GM12878 (cell line): Measurements from ENCODE around the gene ENPP6. TPM values are rescaled to one million over a fixed set of nuclear protein-coding genes. Genes with fewer than 3 reads are reported as not detected.

Source experiments
- ATAC-seq: fragments of 200-7000 bp; cut with Tn5 transposase; 3 replicates; pipeline ENCODE4 v1.9.1; 2020; ENCODE audit warnings: mild to moderate bottlenecking, moderate library complexity
- BruUV-seq: library from RNA; stranded (reverse); fragments of 400-500 nt; replicated peaks from 2 replicates; lab custom pipeline; 2021; lab: Mats Ljungman, UMichigan
- CTCF ChIA-PET: fragments of 300-600 bp; sonication (Branson Sonifier 250); formaldehyde crosslinking; extraction: SDS; loops from one replicate; lab custom pipeline; 2021; ENCODE audit warnings: inconsistent platforms; lab: Yijun Ruan, JAX
- POLR2A ChIA-PET: fragments of 350-600 bp; formaldehyde crosslinking; extraction: SDS; loops from one replicate; lab custom pipeline; 2021; ENCODE audit warnings: inconsistent platforms; lab: Charles Lee
- RAD21 ChIA-PET: fragments of 300-600 bp; sonication (Branson Sonifier 250); formaldehyde crosslinking; loops from one replicate; lab custom pipeline; 2023; ENCODE audit warnings: antibody characterized with exemption; ENCODE audit not compliant: unreplicated experiment; lab: Charles Lee
- SMC1A ChIA-PET: fragments of 300-600 bp; sonication (Branson Sonifier 250); formaldehyde crosslinking; loops from one replicate; lab custom pipeline; 2023; ENCODE audit not compliant: unreplicated experiment, uncharacterized antibody; lab: Charles Lee
- DNase-seq: peaks from one replicate; pipeline ENCODE4 v3.0.0-alpha.2; 2011; ENCODE audit warnings: low read depth, low spot score
- FAIRE-seq: peaks from 3 replicates; lab custom pipeline; 2011; peaks lifted over from hg19 to GRCh38; lab: Jason Lieb, UNC
- H2AFZ ChIP-seq: 2 replicates; pipeline ENCODE4 v1.6.0; 2011; ENCODE audit warnings: low read depth, low read length, control low read depth; ENCODE audit not compliant: control insufficient read depth
- H3K27ac ChIP-seq: 2 replicates; pipeline ENCODE4 v1.5.1; 2011; ENCODE audit warnings: control low read depth; ENCODE audit not compliant: control insufficient read depth, insufficient read depth
- H3K27me3 ChIP-seq, 2 experiments: replicated peaks in 1 of 2; 2 replicates each; pipeline versions ENCODE4 v1.6.0 to v1.6.1; 2011; ENCODE audit warnings: low read length in 1 of 2; ENCODE audit not compliant: control insufficient read depth in 2 of 2, insufficient read depth in 2 of 2
- H3K36me3 ChIP-seq, 2 experiments: 2 replicates each; pipeline ENCODE4 v1.5.1; 2011; ENCODE audit warnings: low read length in 1 of 2; ENCODE audit not compliant: control insufficient read depth in 2 of 2, insufficient read depth in 2 of 2
- H3K4me1 ChIP-seq: 2 replicates; pipeline ENCODE4 v1.6.1; 2011; ENCODE audit warnings: mild to moderate bottlenecking, low read length, moderate library complexity, mixed read lengths; ENCODE audit not compliant: control insufficient read depth, insufficient read depth
- H3K4me2 ChIP-seq: 2 replicates; pipeline ENCODE4 v1.6.0; 2011; ENCODE audit warnings: control low read depth; ENCODE audit not compliant: control insufficient read depth, insufficient read depth
- H3K4me3 ChIP-seq: fragments of 200-600 bp; sonication (generic); 2 replicates; pipeline ENCODE4 v1.5.1; 2016
- H3K79me2 ChIP-seq: 2 replicates; pipeline ENCODE4 v1.6.0; 2011; ENCODE audit warnings: low read length; ENCODE audit not compliant: control insufficient read depth, insufficient read depth
- H3K9ac ChIP-seq: 2 replicates; pipeline ENCODE4 v1.8.0; 2011; ENCODE audit warnings: low read length, control low read depth, mixed read lengths; ENCODE audit not compliant: control insufficient read depth, insufficient read depth
- H3K9me3 ChIP-seq: replicated peaks from 3 replicates; pipeline ENCODE4 v1.5.1; 2011; ENCODE audit warnings: mild to moderate bottlenecking, low read length; ENCODE audit not compliant: control insufficient read depth, insufficient read depth
- H4K20me1 ChIP-seq: 2 replicates; pipeline ENCODE4 v1.6.0; 2011; ENCODE audit not compliant: control insufficient read depth, insufficient read depth
- CEBPB ChIP-seq, 2 experiments: fragments of 150-350 bp in 1 of 2; IDR thresholded peaks; 2 replicates each; pipeline ENCODE4 v1.6.1; 2012 to 2014; ENCODE audit warnings: low read depth in 2 of 2, low read length in 2 of 2, borderline replicate concordance in 1 of 2, inconsistent platforms in 1 of 2
- CHD4 ChIP-seq: fragments of 200-600 bp; sonication (generic); IDR thresholded peaks from 2 replicates; pipeline ENCODE4 v1.6.1; 2016; ENCODE audit warnings: mild to moderate bottlenecking
- HDAC6 ChIP-seq: fragments of 200-600 bp; sonication (generic); IDR thresholded peaks from one replicate; pipeline ENCODE4 v1.8.0; 2017; ENCODE audit warnings: antibody characterized with exemption; ENCODE audit not compliant: unreplicated experiment
- MLLT1 ChIP-seq: fragments of 450-650 bp; IDR thresholded peaks from 2 replicates; pipeline ENCODE4 v1.6.1; 2016; ENCODE audit warnings: mild to moderate bottlenecking
- NBN ChIP-seq: fragments of 450-650 bp; IDR thresholded peaks from 2 replicates; pipeline ENCODE4 v1.6.1; 2016
- NFYA ChIP-seq: IDR thresholded peaks from 2 replicates; pipeline ENCODE4 v1.6.1; 2011; ENCODE audit warnings: low read depth, mild to moderate bottlenecking, low read length, improper control_type of control experiment, borderline replicate concordance
- RAD21 ChIP-seq: IDR thresholded peaks from 2 replicates; pipeline ENCODE4 v1.6.1; 2011; ENCODE audit warnings: mild to moderate bottlenecking, low read depth, low read length, moderate library complexity; ENCODE audit not compliant: insufficient read depth
- RUNX3 ChIP-seq: IDR thresholded peaks from 2 replicates; pipeline ENCODE4 v1.6.1; 2012; ENCODE audit warnings: low read length, inconsistent platforms
- SMC3 ChIP-seq: IDR thresholded peaks from 2 replicates; pipeline ENCODE4 v1.6.1; 2011; ENCODE audit warnings: low read length, improper control_type of control experiment, borderline replicate concordance
- SUZ12 ChIP-seq: fragments of 200-600 bp; sonication (generic); IDR thresholded peaks from one replicate; pipeline ENCODE4 v1.6.1; 2018; ENCODE audit warnings: antibody characterized with exemption, mild to moderate bottlenecking; ENCODE audit not compliant: unreplicated experiment
- WRNIP1 ChIP-seq: IDR thresholded peaks from 2 replicates; pipeline ENCODE4 v1.6.1; 2011; ENCODE audit warnings: low read depth, low read length, improper control_type of control experiment, borderline replicate concordance
- YY1 ChIP-seq: IDR thresholded peaks from 2 replicates; pipeline ENCODE4 v1.6.1; 2011; ENCODE audit warnings: low read depth, mild to moderate bottlenecking, low read length
- whole genome bisulfite sequencing: methylation state at CpG from one replicate; pipeline ENCODE4 v1.1.6; 2016; ENCODE audit warnings: low lambda C conversion rate; ENCODE audit not compliant: insufficient replicate concordance, insufficient coverage; ENCODE audit errors: missing lambda C conversion rate; 5-methylcytosine and 5-hydroxymethylcytosine counted together
- in situ Hi-C: fragments of 300-500 bp; cut with MboI; formaldehyde crosslinking; loops from 9 replicates; pipeline ENCODE4 v1.14.3; 2018; ENCODE audit warnings: mixed read lengths
- intact Hi-C: fragments of 100-400 bp; cut with micrococcal nuclease; formaldehyde crosslinking; loops from one replicate; pipeline ENCODE4 v1.14.2; 2022; ENCODE audit not compliant: unreplicated experiment
- polyA plus RNA-seq, 11 experiments: library from polyadenylated mRNA; depleted of rRNA in 4 of 11; unstranded in 6 of 11; stranded (reverse) in 5 of 11; fragments of >200 nt; fragmentation: Nextera tagmentation in 4 of 11; fragmentation: Illumina TruSeq in 1 of 11; extraction: Ambion mirVana in 4 of 11; extraction: Trizol in 1 of 11; gene quantifications; 1 replicate in 1 of 11; 2 replicates in 10 of 11; pipeline versions ENCODE4 v1.2.1 to v1.2.3, GENCODE V29; 2011 to 2016; ENCODE audit warnings: inconsistent platforms in 2 of 11, missing spikeins in 2 of 11, low read depth in 1 of 11
- total RNA-seq, 4 experiments: library from RNA; depleted of rRNA in 3 of 4; stranded (reverse); fragments of >200 nt in 3 of 4; fragmentation: Illumina TruSeq in 1 of 4; extraction: Trizol in 1 of 4; gene quantifications; 2 replicates each; pipeline versions ENCODE4 v1.2.1 to v1.2.3, GENCODE V29; 2013 to 2021
- TF ChIP-seq, protein P1 (sequence below): fragments of 450-650 bp; formaldehyde crosslinking; IDR thresholded peaks from 2 replicates; pipeline ENCODE4 v1.4.0; 2022; ENCODE audit warnings: mild to moderate bottlenecking, moderate library complexity
- TF ChIP-seq, protein P2 (sequence below), 3 experiments: IDR thresholded peaks in 2 of 3; conservative IDR thresholded peaks in 1 of 3; 2 replicates each; pipeline ENCODE4 v1.5.1; 2011; ENCODE audit warnings: low read depth in 3 of 3, low read length in 3 of 3, mild to moderate bottlenecking in 3 of 3, control low read depth in 2 of 3, moderate library complexity in 2 of 3, inconsistent platforms in 1 of 3, mixed read lengths in 1 of 3; ENCODE audit not compliant: control insufficient read depth in 2 of 3, insufficient read depth in 1 of 3; ENCODE audit errors: extremely low read depth in 1 of 3
- TF ChIP-seq, protein P3 (sequence below): fragments of 450-650 bp; IDR thresholded peaks from 2 replicates; pipeline ENCODE4 v1.6.1; 2017; ENCODE audit warnings: mild to moderate bottlenecking

Gene ENPP6
- total and polyA plus RNA-seq, 10 of the 15 experiments (the other 5 are each of a cell fraction or from before 2014, with no cell fraction given) = 0.04 to 1.0 (median 0.44) TPM; not detected in 1

DNA sequence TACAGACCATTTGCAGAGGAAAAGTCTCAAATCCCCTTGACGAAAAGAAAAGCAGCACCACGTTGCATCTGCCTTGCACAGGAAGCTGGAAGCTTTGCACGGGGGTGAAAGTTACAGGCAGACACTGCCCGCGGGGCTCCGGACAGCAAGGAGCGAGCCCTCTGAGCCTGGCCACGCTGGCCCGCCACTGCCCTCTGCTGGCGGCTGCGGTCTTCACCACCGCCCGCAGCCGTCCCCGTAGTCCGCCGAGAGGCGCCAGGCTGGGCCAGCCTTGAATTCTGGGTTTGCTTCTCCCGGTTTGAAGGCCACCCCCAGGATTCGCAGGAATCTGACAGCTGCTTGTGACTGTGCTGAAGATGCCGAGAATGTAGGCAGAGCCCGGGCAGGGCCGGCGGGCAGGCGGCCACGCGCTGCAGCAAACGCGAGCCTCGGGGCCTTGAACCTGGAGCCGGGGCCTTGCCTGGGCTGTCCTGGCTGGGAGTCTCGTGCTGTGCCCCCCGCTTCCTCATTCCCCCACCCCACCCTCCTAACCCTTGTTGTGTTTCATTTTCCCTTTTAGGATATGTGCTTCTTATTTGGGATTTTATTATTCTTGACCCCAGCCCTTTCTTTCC lies 49.2 kb downstream of the ENPP6 start:
- ChIA-PET RAD21 (no interaction called here), SMC1A (interaction anchor here (0.6 kb wide), 2 partner anchors 698 to 843 kb away, joined by 3 read pairs; no protein-coding TSS in a partner anchor), POLR2A (no interaction called here), CTCF (interaction anchor here (1.1 to 1.7 kb wide), 4 partner anchors 15 to 707 kb away, joined by 3 to 4 read pairs (median 4); no protein-coding TSS in a partner anchor)
- no peak overlapping the region for H3K9ac ChIP-seq
- no TSS peak for BruUV-seq
- no peaks in the 10 kb centered on the region for H3K4me1 ChIP-seq
- in situ Hi-C loops (no loop called here), intact Hi-C loops (loop anchor here (1.0 to 10.0 kb wide), 2 partner anchors 328 to 544 kb away; no protein-coding TSS in a partner anchor)
- ATAC-seq (peak; percentile 99), DNase-seq (no peak), FAIRE-seq (no peak)
- H3K4me3 ChIP-seq = no peak overlapping the region
- WGBS = 24% methylated on average over 28 of the region's 33 CpGs
- no peaks in the 10 kb centered on the region for H3K79me2 ChIP-seq
- peak overlapping the region; percentile 41; the same call in 1 of the 2 replicates for H3K4me2 ChIP-seq
- peak overlapping the region; percentile 34 for H2AFZ ChIP-seq
- H4K20me1 ChIP-seq = no peaks in the 10 kb centered on the region
- H3K27ac ChIP-seq = no peak overlapping the region
- H3K9me3 ChIP-seq = no peaks in the 10 kb centered on the region
- TF ChIP-seq CEBPB (IDR thresholded peaks at IDR 0.05; ENCODE audit: borderline replicate concordance in 1 of 2, low read depth in 2 of 2, low read length in 2 of 2) (no peak), RAD21 (peak; percentile 66), YY1 (peak; percentile 60; the same call in 1 of the 2 replicates), HDAC6 (no peak), SUZ12 (no peak), NFYA (no peak), SMC3 (peak; percentile 65), WRNIP1 (no peak), NBN (no peak), CHD4 (no peak), RUNX3 (peak; percentile 83), MLLT1 (no peak)
- TF ChIP-seq, protein P1, sequence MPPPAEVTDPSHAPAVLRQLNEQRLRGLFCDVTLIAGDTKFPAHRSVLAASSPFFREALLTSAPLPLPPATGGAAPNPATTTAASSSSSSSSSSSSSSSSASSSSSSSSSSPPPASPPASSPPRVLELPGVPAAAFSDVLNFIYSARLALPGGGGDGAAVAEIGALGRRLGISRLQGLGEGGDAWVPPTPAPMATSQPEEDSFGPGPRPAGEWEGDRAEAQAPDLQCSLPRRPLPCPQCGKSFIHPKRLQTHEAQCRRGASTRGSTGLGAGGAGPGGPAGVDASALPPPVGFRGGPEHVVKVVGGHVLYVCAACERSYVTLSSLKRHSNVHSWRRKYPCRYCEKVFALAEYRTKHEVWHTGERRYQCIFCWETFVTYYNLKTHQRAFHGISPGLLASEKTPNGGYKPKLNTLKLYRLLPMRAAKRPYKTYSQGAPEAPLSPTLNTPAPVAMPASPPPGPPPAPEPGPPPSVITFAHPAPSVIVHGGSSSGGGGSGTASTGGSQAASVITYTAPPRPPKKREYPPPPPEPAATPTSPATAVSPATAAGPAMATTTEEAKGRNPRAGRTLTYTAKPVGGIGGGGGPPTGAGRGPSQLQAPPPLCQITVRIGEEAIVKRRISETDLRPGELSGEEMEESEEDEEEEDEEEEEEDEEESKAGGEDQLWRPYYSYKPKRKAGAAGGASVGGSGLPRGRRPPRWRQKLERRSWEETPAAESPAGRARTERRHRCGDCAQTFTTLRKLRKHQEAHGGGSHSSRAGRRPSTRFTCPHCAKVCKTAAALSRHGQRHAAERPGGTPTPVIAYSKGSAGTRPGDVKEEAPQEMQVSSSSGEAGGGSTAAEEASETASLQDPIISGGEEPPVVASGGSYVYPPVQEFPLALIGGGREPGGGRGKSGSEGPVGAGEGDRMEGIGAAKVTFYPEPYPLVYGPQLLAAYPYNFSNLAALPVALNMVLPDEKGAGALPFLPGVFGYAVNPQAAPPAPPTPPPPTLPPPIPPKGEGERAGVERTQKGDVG (CRISPR knock-in tag) = no peak
- TF ChIP-seq, protein P2, sequence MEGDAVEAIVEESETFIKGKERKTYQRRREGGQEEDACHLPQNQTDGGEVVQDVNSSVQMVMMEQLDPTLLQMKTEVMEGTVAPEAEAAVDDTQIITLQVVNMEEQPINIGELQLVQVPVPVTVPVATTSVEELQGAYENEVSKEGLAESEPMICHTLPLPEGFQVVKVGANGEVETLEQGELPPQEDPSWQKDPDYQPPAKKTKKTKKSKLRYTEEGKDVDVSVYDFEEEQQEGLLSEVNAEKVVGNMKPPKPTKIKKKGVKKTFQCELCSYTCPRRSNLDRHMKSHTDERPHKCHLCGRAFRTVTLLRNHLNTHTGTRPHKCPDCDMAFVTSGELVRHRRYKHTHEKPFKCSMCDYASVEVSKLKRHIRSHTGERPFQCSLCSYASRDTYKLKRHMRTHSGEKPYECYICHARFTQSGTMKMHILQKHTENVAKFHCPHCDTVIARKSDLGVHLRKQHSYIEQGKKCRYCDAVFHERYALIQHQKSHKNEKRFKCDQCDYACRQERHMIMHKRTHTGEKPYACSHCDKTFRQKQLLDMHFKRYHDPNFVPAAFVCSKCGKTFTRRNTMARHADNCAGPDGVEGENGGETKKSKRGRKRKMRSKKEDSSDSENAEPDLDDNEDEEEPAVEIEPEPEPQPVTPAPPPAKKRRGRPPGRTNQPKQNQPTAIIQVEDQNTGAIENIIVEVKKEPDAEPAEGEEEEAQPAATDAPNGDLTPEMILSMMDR (IDR thresholded peaks at IDR 0.05 in 2 of 3, conservative IDR thresholded peaks at IDR 0.05 in 1 of 3; ENCODE audit: control insufficient read depth in 2 of 3, extremely low read depth in 1 of 3, insufficient read depth in 1 of 3, low read depth in 3 of 3, low read length in 3 of 3) = peak; percentile 84 to 99 (median 91)
- TF ChIP-seq, protein P3, sequence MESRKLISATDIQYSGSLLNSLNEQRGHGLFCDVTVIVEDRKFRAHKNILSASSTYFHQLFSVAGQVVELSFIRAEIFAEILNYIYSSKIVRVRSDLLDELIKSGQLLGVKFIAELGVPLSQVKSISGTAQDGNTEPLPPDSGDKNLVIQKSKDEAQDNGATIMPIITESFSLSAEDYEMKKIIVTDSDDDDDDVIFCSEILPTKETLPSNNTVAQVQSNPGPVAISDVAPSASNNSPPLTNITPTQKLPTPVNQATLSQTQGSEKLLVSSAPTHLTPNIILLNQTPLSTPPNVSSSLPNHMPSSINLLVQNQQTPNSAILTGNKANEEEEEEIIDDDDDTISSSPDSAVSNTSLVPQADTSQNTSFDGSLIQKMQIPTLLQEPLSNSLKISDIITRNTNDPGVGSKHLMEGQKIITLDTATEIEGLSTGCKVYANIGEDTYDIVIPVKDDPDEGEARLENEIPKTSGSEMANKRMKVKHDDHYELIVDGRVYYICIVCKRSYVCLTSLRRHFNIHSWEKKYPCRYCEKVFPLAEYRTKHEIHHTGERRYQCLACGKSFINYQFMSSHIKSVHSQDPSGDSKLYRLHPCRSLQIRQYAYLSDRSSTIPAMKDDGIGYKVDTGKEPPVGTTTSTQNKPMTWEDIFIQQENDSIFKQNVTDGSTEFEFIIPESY = no peak
- H3K27me3 ChIP-seq = no peaks in the 10 kb centered on the region; a peak in 3 of 4 replicates
- H3K36me3 ChIP-seq = no peaks in the 10 kb centered on the region
